Activated CD8-positive, alpha-beta memory T cell treated with anti-CD3 and anti-CD28 coated beads, Interleukin-2, amount 50 U/mL, for 48 hours (primary cell): ENCODE data around the gene TCAP.

Source experiments
- DNase-seq: peaks from one replicate; pipeline ENCODE4 v3.0.0-alpha.2; 2020

The TCAP gene

GRCh38 chr17:39667945-39668924 is 3.1 kb downstream of the TCAP start, which contains the start of gene PNMT:
Gene PNMT, plus strand, starts transcription at chr17:39668453. Its CDS starts 23 bp downstream, at chr17:39668476.
- peak; percentile 88 for DNase-seq

- DNase-seq: no peak
Measured at GRCh38 chr17:39669897-39670735, 5.0 kb downstream of the TCAP start.

- DNase-seq: no peak
Measured at GRCh38 chr17:39670746-39671145, 5.6 kb downstream of the TCAP start.

GRCh38 chr17:39671651-39672521 is 6.7 kb downstream of the TCAP start:
- no peak for DNase-seq

DNA sequence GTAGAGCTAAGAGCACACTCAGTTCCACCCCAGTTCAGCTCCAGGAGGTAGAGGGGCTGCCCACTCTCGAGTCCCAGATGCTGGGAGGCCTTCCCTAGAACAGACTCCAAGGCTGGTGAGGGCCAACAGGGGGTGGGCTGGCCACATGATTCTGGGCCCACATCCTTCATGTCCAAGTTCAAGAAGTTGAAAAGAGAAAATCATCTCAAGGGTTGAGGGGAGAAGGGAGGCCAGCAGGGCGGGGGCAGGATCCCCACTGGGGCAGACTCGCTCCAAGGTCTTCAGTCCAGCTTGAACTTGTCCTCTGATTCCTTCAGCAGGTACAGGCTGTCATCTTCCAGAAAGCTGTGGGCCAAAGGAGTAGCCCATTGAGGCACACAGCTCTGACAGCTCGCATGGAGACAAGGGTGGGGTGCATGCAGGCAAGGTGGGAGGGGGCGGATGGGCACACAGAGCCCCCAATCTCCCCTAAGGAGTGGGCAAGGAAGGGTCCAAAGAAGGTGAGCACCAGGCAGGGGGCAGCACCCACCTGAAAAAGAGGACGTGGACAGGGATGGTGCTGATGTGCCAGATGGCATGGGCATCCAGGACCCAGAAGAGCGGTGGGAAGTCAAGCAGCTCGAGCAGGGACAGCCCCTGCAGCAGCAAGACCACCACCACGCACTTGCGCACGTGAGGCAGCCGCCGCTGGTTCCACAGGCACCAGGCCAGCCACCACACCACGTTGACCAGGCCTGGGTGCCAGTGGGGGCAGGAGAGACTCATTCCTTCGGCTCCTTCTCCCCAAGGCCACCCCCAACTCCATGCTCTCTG is 7.6 kb downstream of the TCAP start:
- DNase-seq: no peak

DNA sequence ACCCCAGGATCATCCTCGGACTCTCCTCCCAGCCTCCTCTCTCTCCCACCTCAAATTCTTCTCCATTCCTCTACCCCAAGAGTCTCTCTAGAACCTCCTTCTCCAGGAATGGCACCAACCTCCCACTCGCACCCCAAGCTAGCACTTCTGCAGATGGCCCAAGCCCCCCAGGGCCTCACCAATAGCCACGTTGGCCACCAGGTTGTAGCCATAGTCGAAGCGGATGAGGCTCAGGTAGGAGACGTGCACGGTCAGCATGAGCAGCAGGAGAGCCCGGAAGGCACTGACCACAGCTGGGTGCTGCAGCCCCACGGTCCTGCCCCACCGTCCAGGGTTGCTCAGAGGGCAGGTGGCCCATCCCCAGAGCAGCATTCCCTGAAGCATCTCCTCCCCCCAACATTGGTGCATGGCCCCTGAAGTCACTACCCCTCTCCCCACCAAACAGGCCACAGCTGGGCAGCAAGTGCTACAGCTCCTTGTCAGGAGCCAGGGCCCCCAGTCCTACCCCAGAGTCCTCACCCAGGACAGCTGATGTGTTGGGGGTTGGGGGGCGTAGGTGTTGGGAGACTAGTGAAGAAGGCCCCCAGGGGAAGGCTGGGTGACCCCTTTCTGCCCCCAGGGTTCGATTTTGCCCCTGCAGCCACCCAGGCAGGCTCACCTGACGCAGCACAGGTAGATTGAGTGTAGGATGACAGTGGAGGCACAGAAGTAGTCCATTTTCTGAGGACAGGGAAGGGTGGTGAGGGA is 8.4 kb downstream of the TCAP start:
- DNase-seq: no peak

DNA sequence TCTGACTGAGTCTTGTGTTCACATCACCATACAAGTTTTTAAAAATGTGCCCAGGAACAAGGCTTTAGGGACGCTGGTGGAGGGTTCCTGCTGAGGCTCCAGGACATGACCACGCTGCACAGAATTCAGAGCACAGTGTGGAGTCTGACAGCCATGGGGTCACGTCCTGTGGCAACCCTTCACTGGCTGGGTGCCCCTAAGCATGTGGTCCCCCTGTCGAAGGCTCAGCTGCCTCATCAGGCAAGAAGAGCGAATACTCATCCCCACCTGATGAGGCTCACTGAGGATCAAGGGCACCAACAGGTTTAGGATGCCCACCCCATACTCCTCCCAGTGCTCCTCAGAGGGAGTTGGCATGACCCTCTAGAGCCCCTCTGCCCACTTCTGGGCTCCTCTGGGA is 9.0 kb downstream of the TCAP start:
- DNase-seq: no peak

DNA sequence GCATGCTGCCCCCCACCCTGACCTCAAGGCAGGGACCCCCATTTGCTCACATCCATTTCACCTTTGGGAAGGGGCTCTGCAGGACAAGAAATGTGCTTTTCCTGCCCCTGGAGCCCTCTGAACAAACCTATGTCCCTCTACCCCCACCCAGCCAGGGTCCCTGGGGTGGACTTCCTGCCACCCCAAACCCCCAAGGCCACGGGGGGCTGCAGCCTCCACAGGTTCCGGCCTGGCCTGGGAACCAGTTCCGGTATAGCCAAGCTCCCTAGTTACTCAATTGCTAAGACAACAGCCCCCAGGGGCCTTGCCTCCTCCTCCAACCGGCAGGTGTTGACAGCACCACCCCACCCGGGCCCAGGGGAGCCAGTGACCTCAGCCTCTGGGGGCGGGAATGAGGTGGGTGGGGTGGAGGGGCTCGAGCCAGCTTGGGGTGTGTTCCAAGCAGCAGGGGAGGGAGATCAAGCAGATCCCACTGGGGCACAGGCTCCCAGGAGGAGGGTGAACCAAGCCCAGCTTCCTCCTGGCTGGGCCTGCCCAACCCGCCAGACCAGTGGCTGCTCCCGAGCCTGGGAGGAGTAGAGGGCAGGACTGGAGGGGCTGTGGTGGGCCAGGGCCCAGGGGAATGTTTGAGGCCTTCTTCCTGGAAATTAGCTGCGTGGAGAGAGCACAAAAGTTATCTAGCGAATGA is 9.7 kb downstream of the TCAP start:
- DNase-seq: no peak

GRCh38 chr17:39675390-39676082 is 10.4 kb downstream of the TCAP start:
- no peak for DNase-seq

GRCh38 chr17:39676198-39676819 is 11.2 kb downstream of the TCAP start:
- no peak for DNase-seq

DNA sequence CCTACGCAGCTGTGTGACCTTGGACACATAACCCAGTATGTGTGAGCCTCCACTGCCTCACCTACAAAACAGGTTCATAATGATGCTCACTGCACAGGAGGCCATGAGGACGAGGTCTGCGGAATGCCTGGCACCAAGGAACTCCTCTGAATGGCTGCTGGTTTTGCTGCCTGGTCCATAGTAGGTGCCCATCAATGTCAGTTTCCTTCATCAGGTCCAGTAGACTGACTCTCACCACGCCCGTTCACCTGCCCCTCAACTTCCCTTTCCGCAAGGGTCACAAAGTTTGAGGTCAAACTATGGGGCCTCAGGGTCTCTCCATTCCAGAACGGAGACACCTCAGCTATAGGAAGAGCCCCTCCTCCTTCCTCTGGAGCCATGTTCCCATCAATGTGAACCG is 11.9 kb downstream of the TCAP start:
- no peak for DNase-seq

DNA sequence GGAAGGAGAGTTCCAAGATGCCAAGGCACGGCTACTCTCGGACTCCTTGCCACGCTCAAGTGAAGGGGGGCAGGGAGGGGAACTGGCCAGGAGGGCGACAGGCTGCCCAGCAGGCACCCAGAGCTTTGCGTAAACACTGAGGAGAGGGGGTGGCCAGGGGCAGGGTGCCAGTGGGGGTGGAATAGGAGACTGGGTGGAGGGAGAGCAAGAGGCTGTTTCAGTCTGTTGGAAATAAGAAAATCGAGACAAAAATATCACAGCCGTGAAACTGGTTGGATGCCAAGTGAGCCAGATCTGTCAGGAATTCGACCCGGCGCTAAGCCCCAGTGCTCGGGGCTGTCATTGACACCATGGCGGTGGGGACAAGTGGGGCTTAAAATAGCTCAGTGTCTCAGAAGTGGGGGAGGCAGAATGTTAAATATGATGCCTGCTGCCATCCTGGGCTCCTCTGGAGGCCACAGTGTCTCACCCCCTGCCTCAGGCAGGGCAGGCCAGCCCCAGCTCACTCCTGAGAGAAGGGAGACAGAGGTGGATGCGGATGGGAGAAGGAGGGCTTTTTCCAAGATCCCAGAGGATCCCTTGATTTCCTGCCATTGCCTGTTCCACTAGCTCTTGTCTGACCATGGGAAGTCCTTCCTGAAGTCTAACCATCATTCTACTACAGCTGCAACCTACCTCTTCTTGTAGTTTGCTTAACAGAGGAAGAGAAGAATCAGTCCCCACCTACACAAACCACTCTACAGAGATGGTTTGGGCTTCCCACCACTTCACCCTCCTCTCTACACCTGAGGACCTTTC is 12.6 kb downstream of the TCAP start:
- no peak for DNase-seq

DNA sequence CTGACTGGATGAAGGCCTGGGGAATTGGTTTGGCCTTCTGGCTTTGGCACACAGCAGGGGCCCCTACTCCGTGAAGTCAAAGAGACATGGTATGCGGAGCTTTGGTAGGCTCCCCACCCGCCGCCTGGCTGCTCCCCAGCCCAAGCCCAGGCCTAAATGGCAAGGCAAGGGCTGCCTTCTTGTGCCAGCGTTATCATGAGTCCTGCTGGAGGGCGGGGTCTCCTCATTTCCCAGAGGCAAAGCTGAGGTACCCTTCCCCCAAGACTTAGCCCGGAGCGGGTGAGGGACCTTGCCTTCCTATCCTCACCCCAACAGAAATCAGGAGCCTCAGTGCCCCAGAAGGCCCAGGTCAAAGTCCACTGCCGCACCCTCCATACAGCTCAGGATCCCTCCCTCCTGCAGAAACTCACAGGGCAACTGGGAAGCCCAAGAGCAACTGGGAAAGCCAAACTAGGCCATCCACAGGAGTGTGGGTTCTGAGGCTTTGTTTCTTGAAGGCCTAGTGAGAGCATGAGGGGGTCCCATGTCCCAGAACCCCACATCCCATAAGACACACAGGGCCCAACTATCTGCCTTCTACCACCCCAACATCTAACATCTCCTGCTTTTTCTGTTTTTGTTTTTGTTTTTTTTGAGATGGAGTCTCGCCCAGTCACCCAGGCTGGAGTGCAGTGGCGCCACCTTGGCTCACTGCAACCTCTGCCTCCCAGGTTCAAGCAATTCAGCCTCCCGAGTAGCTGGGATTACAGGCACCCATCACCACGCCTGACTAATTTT is 13.4 kb downstream of the TCAP start:
- no peak for DNase-seq

DNA sequence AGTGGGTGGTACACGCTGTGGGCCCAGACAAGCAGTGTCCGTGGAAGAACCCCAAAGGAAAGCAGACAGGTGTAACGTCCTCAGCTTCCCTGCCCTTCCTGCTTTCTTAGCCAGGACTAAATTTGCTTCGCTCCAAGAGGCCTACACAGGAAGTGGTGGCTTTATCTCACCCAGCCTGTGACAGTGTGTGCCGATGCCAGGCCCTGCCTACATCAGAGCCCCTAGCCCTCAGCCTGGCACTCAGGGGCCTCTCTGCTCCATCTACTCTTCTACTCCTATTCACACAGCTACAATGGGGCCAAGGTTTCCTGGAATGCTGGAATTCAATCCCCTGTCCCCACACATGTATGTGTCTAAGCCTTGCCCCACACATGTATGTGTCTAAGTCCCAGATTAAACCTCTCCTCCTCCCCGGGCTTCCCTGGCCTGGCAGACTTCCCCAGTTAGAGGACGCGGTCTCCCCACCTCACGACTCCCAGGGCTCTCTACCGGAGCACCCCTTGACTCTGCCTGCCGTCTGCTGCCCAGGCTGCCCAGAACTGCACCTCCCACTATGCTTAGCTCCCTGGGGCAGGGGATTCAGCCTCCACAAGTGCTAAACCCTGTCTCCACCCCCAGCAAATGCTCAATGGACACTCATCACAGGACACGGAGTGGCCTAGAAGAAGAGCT is 14.5 kb downstream of the TCAP start:
- peak; percentile 74 for DNase-seq

DNA sequence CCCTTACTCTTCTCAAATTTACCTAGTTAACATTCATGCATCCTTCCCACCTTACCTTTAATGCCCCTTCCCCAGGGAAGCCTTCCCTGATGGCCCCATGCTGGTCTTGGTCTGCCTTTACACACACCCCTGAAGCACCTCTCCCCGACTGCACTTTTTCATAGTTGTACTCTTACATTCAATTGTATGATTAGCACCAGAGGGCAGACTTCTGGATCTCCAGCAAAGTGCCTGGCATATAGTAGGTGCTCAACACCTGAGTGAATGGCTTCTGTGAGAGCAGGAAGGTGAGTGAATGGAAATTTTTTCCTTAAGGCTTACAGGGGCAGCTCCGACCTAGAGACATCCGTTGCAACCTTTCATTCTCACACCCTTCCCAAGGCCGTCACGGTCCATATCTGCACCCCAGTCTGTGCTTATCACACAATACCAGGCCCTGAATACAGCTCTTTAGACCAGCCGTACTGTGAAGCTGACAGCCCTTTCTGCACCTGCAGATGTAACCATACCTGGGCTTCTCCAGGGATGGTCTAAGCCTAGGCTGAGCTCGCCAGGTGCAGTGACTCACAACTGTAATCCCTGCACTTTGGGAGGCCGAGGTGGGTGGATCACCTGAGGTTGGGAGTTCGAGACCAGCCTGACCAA is 18.3 kb downstream of the TCAP start:
- DNase-seq: no peak
